ENCODE data around the gene GPC3.

The GPC3 gene

GRCh38 chrX:133965321-133965720 is 20.1 kb downstream of the GPC3 start:
- no peak for DNase-seq

- no peak for DNase-seq
These were observed 24.3 kb downstream of the GPC3 start for GRCh38 chrX:133961046-133961445.

GRCh38 chrX:133959972-133960371 is 25.4 kb downstream of the GPC3 start:
- DNase-seq, result no peak

GRCh38 chrX:133958997-133959688 is 26.3 kb downstream of the GPC3 start:
- DNase-seq, result peak; percentile 1

GRCh38 chrX:133956570-133957340 is 28.6 kb downstream of the GPC3 start:
- DNase-seq, result no peak

GRCh38 chrX:133953785-133954355 is 31.5 kb downstream of the GPC3 start:
- DNase-seq, result no peak

GRCh38 chrX:133953078-133953477 is 32.3 kb downstream of the GPC3 start:
- no peak for DNase-seq

GRCh38 chrX:133951098-133951497 is 34.3 kb downstream of the GPC3 start:
- no peak for DNase-seq

GRCh38 chrX:133950214-133950613 is 35.2 kb downstream of the GPC3 start:
- DNase-seq, result no peak

GRCh38 chrX:133948895-133949294 is 36.5 kb downstream of the GPC3 start:
- no peak for DNase-seq

GRCh38 chrX:133947996-133948395 is 37.4 kb downstream of the GPC3 start:
- no peak for DNase-seq

- DNase-seq, result no peak
These were observed 38.4 kb downstream of the GPC3 start for GRCh38 chrX:133947022-133947421.

- DNase-seq, result no peak
These were observed 41.9 kb downstream of the GPC3 start for GRCh38 chrX:133943507-133943906.

GRCh38 chrX:133939655-133940302 is 45.6 kb downstream of the GPC3 start:
- DNase-seq, result no peak

GRCh38 chrX:133938530-133938929 is 46.9 kb downstream of the GPC3 start:
- DNase-seq, result no peak

GRCh38 chrX:133937022-133937421 is 48.4 kb downstream of the GPC3 start:
- DNase-seq, result no peak

- no peak for DNase-seq
These were observed 50.3 kb downstream of the GPC3 start for GRCh38 chrX:133935076-133935475.

GRCh38 chrX:133933316-133933715 is 52.1 kb downstream of the GPC3 start:
- DNase-seq, result no peak

GRCh38 chrX:133929836-133930464 is 55.4 kb downstream of the GPC3 start:
- DNase-seq, result no peak

GRCh38 chrX:133928365-133928764 is 57.0 kb downstream of the GPC3 start:
- no peak for DNase-seq

- no peak for DNase-seq
These were observed 58.6 kb downstream of the GPC3 start for GRCh38 chrX:133926809-133927208.

- no peak for DNase-seq
These were observed 59.3 kb downstream of the GPC3 start for GRCh38 chrX:133926099-133926498.

GRCh38 chrX:133924548-133924947 is 60.8 kb downstream of the GPC3 start:
- DNase-seq, result no peak
